Esophagus muscularis mucosa (tissue), 4 donors: Measurements from ENCODE around the gene TRIM14.

Experiments used
- CTCF ChIP-seq, 3 experiments: fragments of 200-600 bp in 2 of 3; fragments of 450-650 bp in 1 of 3; sonication (generic) in 2 of 3; IDR thresholded peaks; one replicate each; pipeline ENCODE4 v1.5.1; 2017 to 2019; ENCODE audit warnings: antibody characterized with exemption in 3 of 3, mild to moderate bottlenecking in 2 of 3, moderate library complexity in 1 of 3
- EP300 ChIP-seq: sonication (generic); formaldehyde crosslinking; IDR thresholded peaks from one replicate; pipeline ENCODE4 v1.6.1; 2017; ENCODE audit warnings: antibody characterized with exemption
- POLR2A ChIP-seq: fragments of 450-650 bp; IDR thresholded peaks from one replicate; pipeline ENCODE4 v1.6.1; 2017; ENCODE audit warnings: antibody characterized with exemption, moderate library complexity, mild to moderate bottlenecking, low read depth

GRCh38 chr9:98040212-98040611 is 78.8 kb downstream of the TRIM14 start:
- TF ChIP-seq CTCF (IDR thresholded peaks at IDR 0.05) (no peak), EP300 (no peak), POLR2A (no peak)
